IPS DF 19.7 (cell line): ENCODE measurements around the gene ADAM33.

Source experiments
- DNase-seq: peaks from one replicate; pipeline ENCODE4 v3.0.0-alpha.2; 2013; ENCODE audit warnings: low read depth, low spot score

The ADAM33 gene

DNA sequence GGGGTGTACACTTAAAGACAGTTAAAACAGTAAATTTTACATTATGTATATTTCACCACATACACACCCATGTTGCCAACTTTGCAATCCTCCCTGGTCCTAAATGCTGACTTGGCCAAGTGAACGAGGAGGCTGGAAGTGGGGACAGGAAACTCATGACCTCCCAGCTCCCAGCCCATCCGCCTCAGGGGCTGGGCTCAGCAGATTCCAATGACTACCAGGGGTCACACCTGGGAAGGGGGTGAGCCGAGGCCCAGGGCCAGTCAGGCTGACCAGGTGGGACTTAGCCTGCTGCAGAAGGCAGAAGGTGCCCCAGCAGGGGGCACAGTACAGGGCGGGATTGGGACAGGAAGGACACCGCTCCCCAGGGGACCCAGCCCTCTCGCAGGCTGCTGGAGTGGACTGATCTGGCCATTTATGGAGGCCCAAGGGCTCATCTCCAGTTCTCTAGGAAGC, 28.2 kb upstream of the ADAM33 start:
- DNase-seq: no peak

GRCh38 chr20:3707508-3707899, 25.7 kb upstream of the ADAM33 start:
- no peak for DNase-seq

DNA sequence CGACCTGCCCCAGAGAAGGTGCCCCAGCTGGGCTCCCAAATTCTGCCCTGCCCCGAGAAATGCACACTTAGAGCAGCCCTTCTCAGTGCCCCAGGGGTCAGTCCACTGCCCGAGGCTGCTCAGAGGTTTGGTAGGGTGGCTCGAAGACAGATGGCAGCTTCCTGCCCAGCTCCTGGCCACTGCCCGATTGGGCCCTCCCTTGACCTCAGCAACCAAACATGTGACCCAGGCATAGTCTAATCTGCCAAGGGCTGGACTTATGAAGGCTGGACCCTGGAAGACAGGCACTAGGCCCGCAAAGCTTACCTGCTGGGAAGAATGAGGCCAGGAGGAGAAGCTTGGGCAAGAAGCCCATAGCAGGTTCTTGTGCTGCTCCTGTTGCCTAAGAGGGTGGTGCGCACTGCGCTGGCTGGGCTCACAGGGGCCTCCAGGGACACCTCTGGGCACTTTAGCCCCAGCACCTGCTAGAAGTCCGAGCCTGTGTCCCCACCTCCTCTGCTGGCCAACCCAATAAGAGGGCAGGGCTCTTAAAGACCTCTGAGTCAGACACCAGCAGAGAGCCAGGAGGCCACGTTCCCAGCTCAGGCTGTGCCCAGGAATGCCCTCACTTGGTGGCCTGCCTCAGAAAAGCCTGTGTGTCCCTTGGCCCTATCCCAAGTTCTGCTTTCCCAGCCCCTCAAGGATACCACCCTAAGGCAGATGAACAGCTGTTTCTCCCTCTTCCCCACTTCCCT, 25.1 kb upstream of the ADAM33 start:
- DNase-seq: no peak

DNA sequence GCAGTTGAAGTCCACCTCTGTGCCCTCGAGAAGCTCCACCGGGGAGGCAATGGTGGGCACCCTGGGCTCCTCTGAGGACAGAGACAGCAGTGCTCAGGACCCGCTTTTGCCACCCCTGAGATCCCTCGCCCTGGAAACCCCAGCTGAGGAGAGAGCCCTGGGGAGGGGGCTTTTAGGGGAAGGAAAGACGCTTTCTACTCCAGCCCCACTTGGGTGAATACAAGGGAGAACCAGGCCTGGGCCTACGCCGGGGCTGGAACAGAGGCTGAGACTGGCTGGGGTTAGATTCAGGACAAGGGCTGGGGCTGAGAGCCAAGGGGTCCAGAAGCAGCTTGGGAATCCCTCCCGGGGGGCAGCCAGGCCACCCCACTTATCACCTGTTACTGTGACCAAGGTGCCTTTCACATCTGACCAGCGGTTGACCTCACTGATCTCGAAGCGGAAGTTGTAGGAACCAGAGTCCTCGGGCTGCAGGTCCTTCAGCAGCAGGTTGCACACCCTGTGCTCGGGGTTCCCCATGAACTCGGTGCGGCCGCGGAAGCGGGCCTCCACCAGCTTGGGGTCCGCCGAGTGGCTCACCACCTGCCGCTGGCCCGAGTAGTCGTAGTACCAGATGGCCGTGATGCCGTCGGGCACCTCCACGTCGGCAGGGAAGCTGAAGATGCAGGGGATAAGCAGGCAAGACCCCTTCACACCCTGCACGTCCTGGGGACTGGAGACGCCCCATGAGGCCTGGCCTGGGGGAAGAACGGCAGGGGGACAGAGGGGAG, 24.3 kb upstream of the ADAM33 start:
- no peak for DNase-seq

GRCh38 chr20:3705491-3705969, 23.7 kb upstream of the ADAM33 start:
- no peak for DNase-seq

- no peak for DNase-seq
Observed at GRCh38 chr20:3704087-3704486, 22.3 kb upstream of the ADAM33 start.

- DNase-seq: no peak
Observed at GRCh38 chr20:3702611-3703391, 21.0 kb upstream of the ADAM33 start.

- DNase-seq: no peak
Observed at GRCh38 chr20:3701061-3701998, 19.5 kb upstream of the ADAM33 start.

DNA sequence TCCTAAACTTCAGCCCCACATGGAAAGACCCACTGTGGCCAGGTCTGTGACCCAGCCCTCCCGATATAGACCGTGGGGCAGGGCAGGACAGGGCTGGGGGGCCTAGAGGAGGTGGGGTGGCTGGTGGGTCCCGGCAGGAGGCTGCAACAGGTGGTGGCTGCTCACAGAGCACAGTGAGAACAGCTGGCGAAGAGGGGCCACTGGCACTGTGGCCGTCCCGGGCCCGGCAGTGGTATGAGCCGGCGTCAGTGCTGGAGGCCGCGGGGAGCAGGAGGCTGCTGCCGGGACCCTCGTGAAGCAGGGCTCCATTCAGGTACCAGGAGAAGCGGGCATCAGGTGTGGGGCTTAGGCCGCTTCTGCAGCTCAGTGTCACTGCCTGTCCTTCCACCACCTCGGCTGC, 17.2 kb upstream of the ADAM33 start:
- DNase-seq: no peak

DNA sequence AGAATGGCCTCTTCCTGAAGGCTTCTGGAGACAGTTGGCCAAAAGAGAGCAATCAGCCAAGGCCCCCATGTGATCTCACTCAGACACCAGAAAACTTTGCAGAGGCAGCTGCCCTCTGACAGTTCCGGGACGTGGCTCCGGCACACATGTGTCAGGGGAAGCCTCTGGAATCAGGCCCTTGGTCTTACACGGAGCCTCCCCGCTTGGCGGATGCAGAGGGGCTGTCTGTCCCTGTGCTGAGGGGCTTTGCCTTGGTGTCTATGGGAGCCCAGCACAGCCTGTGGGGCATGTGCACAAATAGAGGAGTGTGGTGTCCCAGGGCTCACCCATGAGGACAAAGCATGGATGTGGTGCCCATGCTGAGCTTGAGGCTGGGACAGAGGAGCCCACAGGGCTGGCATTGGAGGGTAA, 16.8 kb upstream of the ADAM33 start:
- no peak for DNase-seq

DNA sequence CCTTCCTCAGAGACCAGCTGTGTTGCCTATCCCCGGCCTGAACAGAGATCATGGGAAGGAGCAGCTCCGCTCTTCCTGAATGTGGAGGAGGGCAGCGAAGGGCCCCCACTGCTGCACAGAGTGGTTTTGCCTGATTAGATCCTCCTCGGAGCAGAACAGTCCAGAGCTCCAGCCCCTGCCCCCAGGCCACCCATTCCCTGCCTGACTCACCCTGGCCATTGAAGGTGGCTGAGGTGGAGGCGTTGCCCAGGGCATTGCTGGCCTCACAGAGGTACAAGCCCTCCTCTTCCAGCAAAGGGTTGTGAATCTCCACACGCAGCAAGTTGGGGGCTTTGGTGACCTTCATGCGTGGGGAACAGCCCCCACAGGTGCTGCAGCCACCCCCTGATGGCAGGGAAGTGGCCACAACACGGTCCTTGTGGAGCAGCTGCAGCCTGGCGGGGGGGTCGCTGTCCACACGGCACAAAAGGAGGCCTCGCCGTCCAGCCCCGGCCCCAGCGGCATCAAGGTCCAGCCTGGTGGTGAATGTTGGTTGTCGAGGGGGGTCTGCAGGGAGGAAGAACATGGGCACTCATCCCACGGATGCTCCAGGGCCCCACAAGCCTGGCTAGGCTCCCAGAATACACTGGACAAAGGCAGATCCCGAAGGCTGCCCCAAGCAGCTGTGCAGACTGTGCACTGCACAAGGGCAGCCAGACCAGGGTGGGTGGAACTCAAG, 15.9 kb upstream of the ADAM33 start:
- no peak for DNase-seq

GRCh38 chr20:3696745-3697587, 15.2 kb upstream of the ADAM33 start:
- DNase-seq: no peak

DNA sequence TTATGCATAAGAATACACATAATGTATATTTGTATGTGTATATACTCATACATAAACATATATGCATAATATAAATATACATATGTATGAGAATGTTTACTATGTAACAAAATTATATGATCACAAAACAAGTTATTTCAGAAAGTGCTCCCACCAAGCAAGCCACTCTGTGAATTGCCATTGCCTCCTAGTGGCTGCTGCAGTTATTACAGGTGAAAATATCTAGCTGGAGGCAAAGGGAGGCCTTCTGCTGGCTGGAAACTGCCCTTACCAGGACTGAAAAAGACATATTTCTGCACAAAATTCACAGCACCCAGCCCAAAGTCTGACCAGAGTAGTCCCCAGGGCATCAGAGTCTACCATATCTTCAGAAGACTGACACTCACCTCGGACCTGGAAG, 14.4 kb upstream of the ADAM33 start:
- no peak for DNase-seq

- no peak for DNase-seq
Observed at GRCh38 chr20:3694864-3695263, 13.1 kb upstream of the ADAM33 start.

- no peak for DNase-seq
Observed at GRCh38 chr20:3693376-3693775, 11.6 kb upstream of the ADAM33 start.

DNA sequence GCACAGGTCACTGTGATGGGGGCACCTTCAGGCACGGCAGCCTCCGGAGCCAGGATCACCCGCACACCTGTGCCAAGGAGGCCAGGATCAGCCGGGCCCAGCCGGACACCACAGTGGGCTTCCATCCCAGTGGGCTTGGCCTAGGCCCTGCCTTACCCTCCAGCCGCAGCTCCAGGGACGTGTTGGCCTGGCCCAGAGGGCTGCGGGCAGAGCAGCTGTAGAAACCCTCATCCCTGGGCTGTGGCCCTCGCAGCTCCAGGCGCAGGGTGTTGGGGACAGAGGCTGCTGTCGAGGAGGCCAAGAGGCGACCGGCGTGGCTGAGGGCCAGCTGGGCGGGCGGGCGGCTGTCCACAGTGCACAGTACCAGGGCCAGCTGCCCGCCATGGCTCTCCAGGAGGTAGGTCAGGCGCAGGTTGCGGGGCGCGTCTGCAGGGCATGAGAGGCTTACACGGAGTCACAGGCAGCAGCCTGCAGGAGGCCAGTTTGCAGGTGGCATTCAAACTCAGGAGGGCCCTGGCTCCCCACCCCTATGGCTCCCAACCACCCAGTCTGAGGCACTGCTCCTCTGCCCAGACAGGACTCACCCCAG, 11.0 kb upstream of the ADAM33 start:
- no peak for DNase-seq

DNA sequence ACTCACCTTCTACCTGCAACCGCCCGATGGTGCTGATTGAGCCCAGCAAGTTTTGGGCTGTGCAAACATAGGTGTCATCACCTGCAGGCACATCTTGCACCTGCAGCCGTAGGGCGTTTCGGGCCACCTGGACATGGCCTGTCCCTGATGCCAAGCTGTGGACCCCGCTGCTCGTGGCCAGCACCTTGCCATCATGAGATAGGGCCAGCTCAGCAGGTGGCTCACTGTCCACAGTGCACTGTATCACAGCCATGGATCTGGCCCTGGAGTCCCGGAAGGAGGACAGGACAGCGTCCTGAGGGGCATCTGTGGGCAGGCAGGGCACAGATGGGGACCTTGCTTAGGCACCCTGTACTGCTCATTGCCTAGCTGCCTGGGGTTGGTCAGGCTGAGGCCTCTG, 10.1 kb upstream of the ADAM33 start:
- no peak for DNase-seq

GRCh38 chr20:3691306-3691705, 9.5 kb upstream of the ADAM33 start:
- DNase-seq: no peak

GRCh38 chr20:3690413-3690812, 8.6 kb upstream of the ADAM33 start:
- DNase-seq: no peak
